Loucy (cell line): ENCODE results near the gene SPATS2.

Experiments
- EZH2phosphoT487 ChIP-seq: fragments of 200-600 bp; IDR thresholded peaks from 2 replicates; pipeline ENCODE4 v1.6.1; 2018; ENCODE audit warnings: antibody characterized with exemption, mild to moderate bottlenecking, moderate library complexity, borderline replicate concordance
- TF ChIP-seq, protein P1 (sequence below): fragments of 200-600 bp; sonication (generic); conservative IDR thresholded peaks from 2 replicates; pipeline ENCODE4 v1.5.1; 2014; ENCODE audit warnings: mild to moderate bottlenecking, antibody characterized with exemption, low read length

DNA sequence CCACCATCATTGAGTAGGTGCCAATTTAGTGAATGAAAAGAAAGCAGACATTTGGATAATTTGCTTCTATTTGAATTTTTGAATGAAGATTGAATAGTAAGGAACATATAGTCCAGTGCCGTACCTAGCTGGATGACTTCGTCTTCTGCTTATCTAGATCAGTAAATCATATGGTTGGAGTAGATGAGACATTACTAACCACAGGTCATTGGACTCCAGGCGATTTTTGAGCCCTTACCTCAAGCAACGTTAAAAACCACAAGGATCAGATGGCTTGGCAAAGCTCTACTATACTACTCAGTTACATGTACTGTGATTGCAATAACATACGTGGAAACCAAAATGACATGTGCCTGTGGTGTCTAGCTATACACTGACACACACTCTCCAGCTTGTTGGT, 1.7 kb upstream of the SPATS2 start:
- TF ChIP-seq EZH2phosphoT487, result no peak
- TF ChIP-seq, protein P1, sequence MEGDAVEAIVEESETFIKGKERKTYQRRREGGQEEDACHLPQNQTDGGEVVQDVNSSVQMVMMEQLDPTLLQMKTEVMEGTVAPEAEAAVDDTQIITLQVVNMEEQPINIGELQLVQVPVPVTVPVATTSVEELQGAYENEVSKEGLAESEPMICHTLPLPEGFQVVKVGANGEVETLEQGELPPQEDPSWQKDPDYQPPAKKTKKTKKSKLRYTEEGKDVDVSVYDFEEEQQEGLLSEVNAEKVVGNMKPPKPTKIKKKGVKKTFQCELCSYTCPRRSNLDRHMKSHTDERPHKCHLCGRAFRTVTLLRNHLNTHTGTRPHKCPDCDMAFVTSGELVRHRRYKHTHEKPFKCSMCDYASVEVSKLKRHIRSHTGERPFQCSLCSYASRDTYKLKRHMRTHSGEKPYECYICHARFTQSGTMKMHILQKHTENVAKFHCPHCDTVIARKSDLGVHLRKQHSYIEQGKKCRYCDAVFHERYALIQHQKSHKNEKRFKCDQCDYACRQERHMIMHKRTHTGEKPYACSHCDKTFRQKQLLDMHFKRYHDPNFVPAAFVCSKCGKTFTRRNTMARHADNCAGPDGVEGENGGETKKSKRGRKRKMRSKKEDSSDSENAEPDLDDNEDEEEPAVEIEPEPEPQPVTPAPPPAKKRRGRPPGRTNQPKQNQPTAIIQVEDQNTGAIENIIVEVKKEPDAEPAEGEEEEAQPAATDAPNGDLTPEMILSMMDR, result no peak
